IMR-90 (cell line): ENCODE data around the gene HIPK3. TPM values are rescaled to one million over a fixed set of nuclear protein-coding genes. Genes with fewer than 3 reads are reported as not detected.

Source experiments
- ATAC-seq: fragments of 200-7000 bp; cut with Tn5 transposase; 2 replicates; pipeline ENCODE4 v1.9.1; 2020; ENCODE audit warnings: low read depth, mild to moderate bottlenecking, moderate library complexity
- BruUV-seq: library from RNA; stranded (reverse); fragments of 400-500 nt; replicated peaks from 2 replicates; lab custom pipeline; 2021; lab: Mats Ljungman, UMichigan
- CTCF ChIA-PET: fragments of 300-600 bp; formaldehyde crosslinking; extraction: SDS; loops from one replicate; lab custom pipeline; 2021; ENCODE audit warnings: antibody characterized with exemption; lab: Yijun Ruan, JAX
- POLR2A ChIA-PET: fragments of 300-600 bp; sonication (Branson Sonifier 250); formaldehyde crosslinking; loops from one replicate; lab custom pipeline; 2022; ENCODE audit warnings: antibody characterized with exemption; ENCODE audit not compliant: unreplicated experiment; lab: Charles Lee
- DNase-seq: peaks from one replicate; pipeline ENCODE4 v3.0.0; 2013
- H2AFZ ChIP-seq: replicated peaks from 2 replicates; pipeline ENCODE3; 2013; ENCODE audit warnings: low read length, mild to moderate bottlenecking; ENCODE audit not compliant: poor library complexity
- H2AK5ac ChIP-seq: 2 replicates; pipeline ENCODE4 v1.6.1; 2013; ENCODE audit warnings: low read depth, low read length, inconsistent platforms
- H2AK9ac ChIP-seq: replicated peaks from 2 replicates; pipeline ENCODE3; 2013; ENCODE audit warnings: mild to moderate bottlenecking, low read depth, low read length, moderate library complexity; ENCODE audit not compliant: poor library complexity
- H2BK120ac ChIP-seq: 2 replicates; pipeline ENCODE4 v1.6.1; 2013; ENCODE audit warnings: low read depth, low read length, inconsistent platforms
- H2BK15ac ChIP-seq: 3 replicates; pipeline ENCODE4 v1.6.1; 2013; ENCODE audit warnings: low read depth, low read length, inconsistent platforms
- H2BK20ac ChIP-seq: 2 replicates; pipeline ENCODE4 v1.6.1; 2013; ENCODE audit warnings: low read depth, mild to moderate bottlenecking, inconsistent platforms, low read length, moderate library complexity
- H2BK5ac ChIP-seq: 2 replicates; pipeline ENCODE4 v1.6.1; 2013; ENCODE audit warnings: mild to moderate bottlenecking, low read depth, low read length, inconsistent platforms; ENCODE audit not compliant: poor library complexity, severe bottlenecking
- H3K14ac ChIP-seq: replicated peaks from 2 replicates; pipeline ENCODE4 v1.6.1; 2013; ENCODE audit warnings: low read depth, low read length, inconsistent platforms
- H3K18ac ChIP-seq: 2 replicates; pipeline ENCODE4 v1.6.1; 2013; ENCODE audit warnings: low read depth, low read length, control low read depth
- H3K23ac ChIP-seq: 2 replicates; pipeline ENCODE4 v1.6.1; 2013; ENCODE audit warnings: low read depth, low read length, inconsistent platforms
- H3K27ac ChIP-seq: 2 replicates; pipeline ENCODE4 v1.5.1; 2013; ENCODE audit warnings: mild to moderate bottlenecking, control low read depth, low read length; ENCODE audit not compliant: insufficient read depth
- H3K27me3 ChIP-seq: 2 replicates; pipeline ENCODE4 v1.6.1; 2013; ENCODE audit warnings: low read length; ENCODE audit not compliant: control insufficient read depth, insufficient read depth
- H3K36me3 ChIP-seq: 2 replicates; pipeline ENCODE4 v1.6.1; 2013; ENCODE audit warnings: low read length, mixed read lengths; ENCODE audit not compliant: control insufficient read depth, insufficient read depth
- H3K4ac ChIP-seq: 2 replicates; pipeline ENCODE4 v1.6.1; 2013; ENCODE audit warnings: low read depth, low read length, inconsistent platforms
- H3K4me1 ChIP-seq: 2 replicates; pipeline ENCODE4 v1.6.1; 2013; ENCODE audit warnings: low read length, mixed read lengths; ENCODE audit not compliant: control insufficient read depth, insufficient read depth
- H3K4me2 ChIP-seq: 2 replicates; pipeline ENCODE4 v1.6.1; 2013; ENCODE audit warnings: low read depth, mild to moderate bottlenecking, control low read depth, low read length, moderate library complexity
- H3K4me3 ChIP-seq: 2 replicates; pipeline ENCODE4 v1.5.1; 2013; ENCODE audit warnings: low read depth, mild to moderate bottlenecking, control low read depth, low read length, moderate library complexity; ENCODE audit not compliant: insufficient read depth
- H3K56ac ChIP-seq: 2 replicates; pipeline ENCODE4 v1.6.1; 2013; ENCODE audit warnings: low read length, inconsistent platforms; ENCODE audit not compliant: insufficient read depth; ENCODE audit errors: extremely low read depth
- H3K79me1 ChIP-seq, 2 experiments: 2 replicates each; pipeline ENCODE4 v1.6.1; 2013; ENCODE audit warnings: low read length in 2 of 2, inconsistent platforms in 1 of 2, low read depth in 1 of 2
- H3K9ac ChIP-seq: 2 replicates; pipeline ENCODE4 v1.6.1; 2013; ENCODE audit warnings: low read depth, low read length, control low read depth
- H3K9me1 ChIP-seq: 2 replicates; pipeline ENCODE4 v1.6.1; 2013; ENCODE audit warnings: low read length, inconsistent platforms; ENCODE audit not compliant: insufficient read depth
- H3K9me3 ChIP-seq: 2 replicates; pipeline ENCODE4 v1.6.1; 2013; ENCODE audit warnings: low read length; ENCODE audit not compliant: control insufficient read depth, insufficient read depth
- H4K20me1 ChIP-seq: 2 replicates; pipeline ENCODE4 v1.6.1; 2013; ENCODE audit warnings: low read length, inconsistent platforms; ENCODE audit not compliant: insufficient read depth
- H4K5ac ChIP-seq: 2 replicates; pipeline ENCODE4 v1.6.1; 2013; ENCODE audit warnings: mild to moderate bottlenecking, low read depth, low read length, control low read depth
- H4K8ac ChIP-seq, 2 experiments: 2 replicates each; pipeline ENCODE4 v1.6.1; 2013; ENCODE audit warnings: low read depth in 2 of 2, low read length in 2 of 2, control low read depth in 1 of 2, inconsistent platforms in 1 of 2
- H4K91ac ChIP-seq: 2 replicates; pipeline ENCODE4 v1.6.1; 2013; ENCODE audit warnings: low read depth, low read length, inconsistent platforms; ENCODE audit not compliant: insufficient read depth
- BHLHE40 ChIP-seq: fragments of 150-350 bp; IDR thresholded peaks from 2 replicates; pipeline ENCODE4 v1.6.1; 2016; ENCODE audit warnings: mild to moderate bottlenecking, low read depth, low read length
- CEBPB ChIP-seq: IDR thresholded peaks from 2 replicates; pipeline ENCODE4 v1.6.1; 2012; ENCODE audit warnings: low read depth, low read length, improper control_type of control experiment
- CHD1 ChIP-seq: IDR thresholded peaks from 2 replicates; pipeline ENCODE4 v1.6.1; 2012; ENCODE audit warnings: low read depth, low read length, improper control_type of control experiment
- ELK1 ChIP-seq: fragments of 150-350 bp; IDR thresholded peaks from 2 replicates; pipeline ENCODE4 v1.6.1; 2016; ENCODE audit warnings: low read depth, mild to moderate bottlenecking, low read length, moderate library complexity, borderline replicate concordance
- MAFK ChIP-seq: IDR thresholded peaks from 2 replicates; pipeline ENCODE4 v1.6.1; 2012; ENCODE audit warnings: low read depth, low read length, improper control_type of control experiment
- NFE2L2 ChIP-seq: fragments of 150-350 bp; IDR thresholded peaks from 2 replicates; pipeline ENCODE4 v1.6.1; 2016; ENCODE audit warnings: low read depth, mild to moderate bottlenecking, low read length
- POLR2A ChIP-seq: IDR thresholded peaks from 2 replicates; pipeline ENCODE4 v1.6.1; 2012; ENCODE audit warnings: mild to moderate bottlenecking, low read depth, low read length
- RAD21 ChIP-seq: IDR thresholded peaks from 2 replicates; pipeline ENCODE4 v1.6.1; 2012; ENCODE audit warnings: low read length, improper control_type of control experiment
- RFX5 ChIP-seq: IDR thresholded peaks from 2 replicates; pipeline ENCODE4 v1.8.0; 2012; ENCODE audit warnings: low read depth, mild to moderate bottlenecking, low read length, moderate library complexity
- SMC3 ChIP-seq: fragments of 150-350 bp; IDR thresholded peaks from 2 replicates; pipeline ENCODE4 v1.6.1; 2016; ENCODE audit warnings: low read depth, mild to moderate bottlenecking, antibody characterized with exemption, low read length, moderate library complexity
- USF2 ChIP-seq: fragments of 150-350 bp; IDR thresholded peaks from 2 replicates; pipeline ENCODE4 v1.6.1; 2017; ENCODE audit warnings: mild to moderate bottlenecking, antibody characterized with exemption, low read length, low read depth
- WGBS, 2 experiments: methylation state at CpG; one replicate each; pipeline versions ENCODE4 v1.1.5 to v1.1.7; 2013; ENCODE audit warnings: missing lambda C conversion rate in 2 of 2; ENCODE audit not compliant: insufficient read length in 1 of 2; ENCODE audit errors: extremely low coverage in 2 of 2; 5-methylcytosine and 5-hydroxymethylcytosine counted together
- dilution Hi-C: fragments of 300-500 bp; cut with HindIII; formaldehyde crosslinking; loops from one replicate; pipeline ENCODE4 v1.14.3; 2018; ENCODE audit warnings: low sequenced_read_pairs; ENCODE audit not compliant: unreplicated experiment
- in situ Hi-C: fragments of 300-500 bp; cut with MboI; formaldehyde crosslinking; loops from 3 replicates; pipeline ENCODE4 v1.14.3; 2019; ENCODE audit warnings: low sequenced_read_pairs, inconsistent platforms, mixed read lengths
- intact Hi-C: fragments of 100-400 bp; cut with micrococcal nuclease; formaldehyde crosslinking; loops from 2 replicates; pipeline ENCODE4 v1.10.0; 2022
- polyA plus RNA-seq, 3 experiments: library from polyadenylated mRNA; depleted of rRNA; stranded (reverse); fragments of >200 nt; gene quantifications; 2 replicates each; pipeline ENCODE4 v1.2.3, GENCODE V29; 2012; ENCODE audit warnings: low replicate concordance in 1 of 3
- total RNA-seq: library from RNA; depleted of rRNA; stranded (reverse); fragments of >200 nt; gene quantifications from 2 replicates; pipeline ENCODE4 v1.2.3, GENCODE V29; 2012
- TF ChIP-seq, protein P1 (sequence below): conservative IDR thresholded peaks from 2 replicates; pipeline ENCODE4 v1.5.1; 2012; ENCODE audit warnings: mild to moderate bottlenecking, low read depth, low read length, improper control_type of control experiment

HIPK3 gene
- total and polyA plus RNA-seq, 2 of the 4 experiments (the other 2 are of a cell fraction) = 8.3 to 103 TPM

DNA sequence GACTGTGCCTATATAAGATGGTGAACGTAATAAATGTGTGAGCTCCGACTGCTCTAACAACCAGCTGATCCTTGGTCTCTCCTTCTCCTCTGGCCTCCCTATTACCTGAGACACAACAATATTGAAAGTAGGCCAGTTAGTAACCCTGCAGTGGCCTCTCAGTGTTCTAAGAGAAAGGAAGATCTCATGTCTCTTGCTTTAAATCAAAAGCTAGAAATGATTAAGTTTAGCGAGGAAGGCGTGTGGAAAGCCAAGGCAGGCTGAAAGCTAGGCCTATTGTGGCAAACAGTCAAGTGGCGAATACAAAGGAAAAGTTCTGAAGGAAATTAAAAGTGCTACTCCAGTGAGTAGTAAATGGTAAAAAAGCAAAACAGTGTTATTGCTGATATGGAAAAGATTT is 39.5 kb downstream of the HIPK3 start:
- Histone ChIP-seq H4K20me1 (peaks cover 78% of the 10 kb centered on the region), H2BK20ac (no peak overlapping the region), H2BK15ac (no peak overlapping the region), H3K36me3 (peaks cover 11% of the 10 kb centered on the region), H3K56ac (no peak overlapping the region), H2AFZ (no peak overlapping the region), H3K4ac (no peak overlapping the region), H3K9ac (no peak overlapping the region), H3K4me2 (no peak overlapping the region), H2BK5ac (no peak overlapping the region), H4K91ac (no peak overlapping the region), H3K18ac (no peak overlapping the region), H2AK9ac (no peak overlapping the region), H3K27ac (no peak overlapping the region), H3K14ac (no peak overlapping the region), H4K8ac (no peak overlapping the region), H4K5ac (no peak overlapping the region), H3K9me3 (peaks cover 4% of the 10 kb centered on the region), H2BK120ac (no peak overlapping the region), H3K4me3 (no peak overlapping the region), H2AK5ac (no peak overlapping the region), H3K79me1 (peaks cover 26 to 89% of the 10 kb centered on the region in 2 experiments), H3K27me3 (no peaks in the 10 kb centered on the region), H3K23ac (no peak overlapping the region), H3K4me1 (no peaks in the 10 kb centered on the region), H3K9me1 (peaks cover 15% of the 10 kb centered on the region)
- ATAC-seq (no peak), DNase-seq (no peak)
- dilution Hi-C loops (no loop called here), in situ Hi-C loops (no loop called here), intact Hi-C loops (no loop called here)
- 100% methylated on average over 2 of the region's 5 CpGs; no CpG with 5 or more reads in 1 of the 2 experiments for WGBS, 2 experiments
- ChIA-PET POLR2A (no interaction called here), CTCF (interaction anchor here (0.6 to 0.7 kb wide), 2 partner anchors 11 to 23 kb away, joined by 3 to 12 read pairs; no protein-coding TSS in a partner anchor)
- TF ChIP-seq ELK1 (no peak), POLR2A (no peak), RFX5 (no peak), CEBPB (no peak), NFE2L2 (no peak), RAD21 (no peak), CHD1 (no peak), BHLHE40 (no peak), SMC3 (no peak), USF2 (no peak), MAFK (no peak)
- TF ChIP-seq, protein P1, sequence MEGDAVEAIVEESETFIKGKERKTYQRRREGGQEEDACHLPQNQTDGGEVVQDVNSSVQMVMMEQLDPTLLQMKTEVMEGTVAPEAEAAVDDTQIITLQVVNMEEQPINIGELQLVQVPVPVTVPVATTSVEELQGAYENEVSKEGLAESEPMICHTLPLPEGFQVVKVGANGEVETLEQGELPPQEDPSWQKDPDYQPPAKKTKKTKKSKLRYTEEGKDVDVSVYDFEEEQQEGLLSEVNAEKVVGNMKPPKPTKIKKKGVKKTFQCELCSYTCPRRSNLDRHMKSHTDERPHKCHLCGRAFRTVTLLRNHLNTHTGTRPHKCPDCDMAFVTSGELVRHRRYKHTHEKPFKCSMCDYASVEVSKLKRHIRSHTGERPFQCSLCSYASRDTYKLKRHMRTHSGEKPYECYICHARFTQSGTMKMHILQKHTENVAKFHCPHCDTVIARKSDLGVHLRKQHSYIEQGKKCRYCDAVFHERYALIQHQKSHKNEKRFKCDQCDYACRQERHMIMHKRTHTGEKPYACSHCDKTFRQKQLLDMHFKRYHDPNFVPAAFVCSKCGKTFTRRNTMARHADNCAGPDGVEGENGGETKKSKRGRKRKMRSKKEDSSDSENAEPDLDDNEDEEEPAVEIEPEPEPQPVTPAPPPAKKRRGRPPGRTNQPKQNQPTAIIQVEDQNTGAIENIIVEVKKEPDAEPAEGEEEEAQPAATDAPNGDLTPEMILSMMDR = no peak
- no TSS peak for BruUV-seq
